GM23338 (cell line): ENCODE results near the gene CUTC.

Source experiments
- CTCF ChIP-seq, 2 experiments: fragments of 200-600 bp in 1 of 2; sonication (generic) in 1 of 2; conservative IDR thresholded peaks; 2 replicates each; pipeline versions ENCODE4 v1.5.1 to v1.6.1; 2016 to 2017; ENCODE audit warnings: antibody characterized with exemption in 2 of 2, low read depth in 2 of 2, mild to moderate bottlenecking in 2 of 2, moderate library complexity in 1 of 2
- ETS1 ChIP-seq: IDR thresholded peaks from 2 replicates; pipeline ENCODE4 v1.6.1; 2016; ENCODE audit warnings: antibody characterized with exemption
- EZH2 ChIP-seq: fragments of 200-600 bp; sonication (generic); IDR thresholded peaks from one replicate; pipeline ENCODE4 v1.8.0; 2017; ENCODE audit warnings: antibody characterized with exemption, mild to moderate bottlenecking, low read depth; ENCODE audit not compliant: unreplicated experiment
- POLR2AphosphoS5 ChIP-seq: IDR thresholded peaks from 2 replicates; pipeline ENCODE4 v1.6.1; 2016; ENCODE audit warnings: antibody characterized with exemption, low read depth
- TF ChIP-seq, protein P1 (sequence below): IDR thresholded peaks from one replicate; pipeline ENCODE4 v1.6.1; 2018; ENCODE audit warnings: antibody characterized with exemption; ENCODE audit not compliant: unreplicated experiment

- TF ChIP-seq CTCF (conservative IDR thresholded peaks at IDR 0.05; ENCODE audit: low read depth in 2 of 2), result no peak
- no peak for TF ChIP-seq EZH2
- TF ChIP-seq POLR2AphosphoS5, result no peak
- TF ChIP-seq ETS1, result no peak
- TF ChIP-seq, protein P1, sequence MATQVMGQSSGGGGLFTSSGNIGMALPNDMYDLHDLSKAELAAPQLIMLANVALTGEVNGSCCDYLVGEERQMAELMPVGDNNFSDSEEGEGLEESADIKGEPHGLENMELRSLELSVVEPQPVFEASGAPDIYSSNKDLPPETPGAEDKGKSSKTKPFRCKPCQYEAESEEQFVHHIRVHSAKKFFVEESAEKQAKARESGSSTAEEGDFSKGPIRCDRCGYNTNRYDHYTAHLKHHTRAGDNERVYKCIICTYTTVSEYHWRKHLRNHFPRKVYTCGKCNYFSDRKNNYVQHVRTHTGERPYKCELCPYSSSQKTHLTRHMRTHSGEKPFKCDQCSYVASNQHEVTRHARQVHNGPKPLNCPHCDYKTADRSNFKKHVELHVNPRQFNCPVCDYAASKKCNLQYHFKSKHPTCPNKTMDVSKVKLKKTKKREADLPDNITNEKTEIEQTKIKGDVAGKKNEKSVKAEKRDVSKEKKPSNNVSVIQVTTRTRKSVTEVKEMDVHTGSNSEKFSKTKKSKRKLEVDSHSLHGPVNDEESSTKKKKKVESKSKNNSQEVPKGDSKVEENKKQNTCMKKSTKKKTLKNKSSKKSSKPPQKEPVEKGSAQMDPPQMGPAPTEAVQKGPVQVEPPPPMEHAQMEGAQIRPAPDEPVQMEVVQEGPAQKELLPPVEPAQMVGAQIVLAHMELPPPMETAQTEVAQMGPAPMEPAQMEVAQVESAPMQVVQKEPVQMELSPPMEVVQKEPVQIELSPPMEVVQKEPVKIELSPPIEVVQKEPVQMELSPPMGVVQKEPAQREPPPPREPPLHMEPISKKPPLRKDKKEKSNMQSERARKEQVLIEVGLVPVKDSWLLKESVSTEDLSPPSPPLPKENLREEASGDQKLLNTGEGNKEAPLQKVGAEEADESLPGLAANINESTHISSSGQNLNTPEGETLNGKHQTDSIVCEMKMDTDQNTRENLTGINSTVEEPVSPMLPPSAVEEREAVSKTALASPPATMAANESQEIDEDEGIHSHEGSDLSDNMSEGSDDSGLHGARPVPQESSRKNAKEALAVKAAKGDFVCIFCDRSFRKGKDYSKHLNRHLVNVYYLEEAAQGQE, result no peak
Observed at GRCh38 chr10:99761365-99761764, 29.3 kb downstream of the CUTC start.
